ENCODE measurements around the gene TUBA4A. TPM values are rescaled to one million over a fixed set of nuclear protein-coding genes. Genes with fewer than 3 reads are reported as not detected.

The TUBA4A gene
- polyA plus RNA-seq, 3 donors, result 27.7 to 111 (median 37.9) TPM

- DNase-seq (ENCODE audit: extremely low read depth in 1 of 11, low read depth in 9 of 11, low spot score in 4 of 11), result no peak
Measured at GRCh38 chr2:219221957-219222518, 31.7 kb downstream of the TUBA4A start.

- no peak for DNase-seq (ENCODE audit: extremely low read depth in 1 of 11, low read depth in 9 of 11, low spot score in 4 of 11)
Measured at GRCh38 chr2:219220652-219221402, 32.9 kb downstream of the TUBA4A start.

GRCh38 chr2:219219784-219220532 lies 33.8 kb downstream of the TUBA4A start:
- DNase-seq (ENCODE audit: extremely low read depth in 1 of 11, low read depth in 9 of 11, low spot score in 4 of 11), result no peak

GRCh38 chr2:219218732-219219701 lies 34.7 kb downstream of the TUBA4A start, which contains the start of gene ABCB6:
Gene ABCB6 (minus strand): TSS chr2:219218958. CDS start chr2:219218673, 285 bp downstream.
- peak in 10 of 11 donors; percentile 85 to 94 (median 89) for DNase-seq (ENCODE audit: extremely low read depth in 1 of 11, low read depth in 9 of 11, low spot score in 4 of 11)

- DNase-seq (ENCODE audit: extremely low read depth in 1 of 11, low read depth in 9 of 11, low spot score in 4 of 11), result peak in 2 of 11 donors; percentile 36 to 55
Measured at GRCh38 chr2:219218217-219218731, 35.4 kb downstream of the TUBA4A start.

- no peak for DNase-seq (ENCODE audit: extremely low read depth in 1 of 11, low read depth in 9 of 11, low spot score in 4 of 11)
Measured at GRCh38 chr2:219216535-219216915, 37.2 kb downstream of the TUBA4A start.

- DNase-seq (ENCODE audit: extremely low read depth in 1 of 11, low read depth in 9 of 11, low spot score in 4 of 11), result no peak
Measured at GRCh38 chr2:219215871-219216534, 37.7 kb downstream of the TUBA4A start.

- DNase-seq (ENCODE audit: extremely low read depth in 1 of 11, low read depth in 9 of 11, low spot score in 4 of 11), result no peak
Measured at GRCh38 chr2:219214786-219215185, 38.9 kb downstream of the TUBA4A start.

GRCh38 chr2:219214141-219214540 lies 39.6 kb downstream of the TUBA4A start:
- no peak for DNase-seq (ENCODE audit: extremely low read depth in 1 of 11, low read depth in 9 of 11, low spot score in 4 of 11)

- DNase-seq (ENCODE audit: extremely low read depth in 1 of 11, low read depth in 9 of 11, low spot score in 4 of 11), result no peak
Measured at GRCh38 chr2:219213486-219214071, 40.1 kb downstream of the TUBA4A start.

GRCh38 chr2:219213026-219213415 lies 40.7 kb downstream of the TUBA4A start:
- no peak for DNase-seq (ENCODE audit: extremely low read depth in 1 of 11, low read depth in 9 of 11, low spot score in 4 of 11)

GRCh38 chr2:219210886-219211362 lies 42.8 kb downstream of the TUBA4A start:
- no peak for DNase-seq (ENCODE audit: extremely low read depth in 1 of 11, low read depth in 9 of 11, low spot score in 4 of 11)

GRCh38 chr2:219210196-219210885 lies 43.4 kb downstream of the TUBA4A start:
- DNase-seq (ENCODE audit: extremely low read depth in 1 of 11, low read depth in 9 of 11, low spot score in 4 of 11), result no peak

- DNase-seq (ENCODE audit: extremely low read depth in 1 of 11, low read depth in 9 of 11, low spot score in 4 of 11), result no peak
Measured at GRCh38 chr2:219209236-219210195, 44.2 kb downstream of the TUBA4A start.

- no peak for DNase-seq (ENCODE audit: extremely low read depth in 1 of 11, low read depth in 9 of 11, low spot score in 4 of 11)
Measured at GRCh38 chr2:219207884-219208740, 45.6 kb downstream of the TUBA4A start.
